OCI-LY3 (cell line): ENCODE results near the gene TLL2.

Experiments
- H2AFZ ChIP-seq: fragments of 200-600, 300-600 bp; shearing (Covaris generic); 2 replicates; pipeline ENCODE4 v1.6.0; 2014; ENCODE audit warnings: antibody characterized with exemption, low read depth, low read length
- H3K27ac ChIP-seq: fragments of 200-600, 300-600 bp; sonication (generic); 2 replicates; pipeline ENCODE4 v1.5.1; 2014; ENCODE audit warnings: mild to moderate bottlenecking, low read length, moderate library complexity, mixed read lengths
- H3K27me3 ChIP-seq: fragments of 200-600, 300-600 bp; sonication (generic); 2 replicates; pipeline ENCODE4 v1.6.1; 2014; ENCODE audit warnings: low read depth, low read length, mixed read lengths
- H3K36me3 ChIP-seq: fragments of 200-600, 300-600 bp; sonication (generic); replicated peaks from 2 replicates; pipeline ENCODE3; 2014; ENCODE audit warnings: low read depth, low read length, mixed read lengths
- H3K4me1 ChIP-seq: fragments of 300-600, 200-600 bp; sonication (generic); 2 replicates; pipeline ENCODE4 v1.6.1; 2014; ENCODE audit warnings: low read length, mixed read lengths
- H3K4me2 ChIP-seq: fragments of 200-600, 300-600 bp; sonication (generic); 2 replicates; pipeline ENCODE4 v1.6.1; 2014; ENCODE audit warnings: low read length, mixed read lengths
- H3K4me3 ChIP-seq: fragments of 300-600, 200-600 bp; sonication (generic); 2 replicates; pipeline ENCODE4 v1.5.1; 2014; ENCODE audit warnings: antibody characterized with exemption, mild to moderate bottlenecking, low read length, moderate library complexity
- H3K79me2 ChIP-seq: fragments of 300-600, 200-600 bp; shearing (Covaris generic); 2 replicates; pipeline ENCODE4 v1.6.1; 2014; ENCODE audit warnings: mild to moderate bottlenecking, low read length, mixed read lengths
- H3K9ac ChIP-seq: fragments of 300-600, 200-600 bp; shearing (Covaris generic); 2 replicates; pipeline ENCODE4 v1.6.0; 2014; ENCODE audit warnings: mild to moderate bottlenecking, low read length, moderate library complexity
- H3K9me3 ChIP-seq: fragments of 200-600, 300-600 bp; shearing (Covaris generic); 2 replicates; pipeline ENCODE4 v1.6.1; 2014; ENCODE audit warnings: low read length, mixed read lengths; ENCODE audit not compliant: insufficient read depth
- H4K20me1 ChIP-seq: fragments of 200-600, 300-600 bp; sonication (generic); 2 replicates; pipeline ENCODE4 v1.6.1; 2016; ENCODE audit warnings: low read length, mixed read lengths; ENCODE audit not compliant: insufficient read depth
- CTCF ChIP-seq: fragments of 200-600, 300-600 bp; sonication (generic); IDR thresholded peaks from 2 replicates; pipeline ENCODE4 v1.5.1; 2014; ENCODE audit warnings: antibody characterized with exemption, low read length, low read depth
- EZH2phosphoT487 ChIP-seq: fragments of 200-600 bp; shearing (Covaris generic); IDR thresholded peaks from 2 replicates; pipeline ENCODE4 v1.6.1; 2018; ENCODE audit warnings: antibody characterized with exemption, mixed run types, low read depth

TLL2 gene

GRCh38 chr10:96317067-96317833 is 196.5 kb downstream of the TLL2 start:
- Histone ChIP-seq H3K79me2 (no peaks in the 10 kb centered on the region), H4K20me1 (no peaks in the 10 kb centered on the region), H3K36me3 (no peaks in the 10 kb centered on the region), H3K27me3 (peaks cover 10% of the 10 kb centered on the region), H3K9me3 (no peaks in the 10 kb centered on the region), H2AFZ (no peak overlapping the region), H3K4me2 (no peak overlapping the region), H3K4me1 (no peaks in the 10 kb centered on the region), H3K9ac (no peak overlapping the region), H3K27ac (no peak overlapping the region), H3K4me3 (no peak overlapping the region)
- TF ChIP-seq EZH2phosphoT487 (no peak), CTCF (peak; percentile 21)
